ENCODE results near the gene GPR35.

DNA sequence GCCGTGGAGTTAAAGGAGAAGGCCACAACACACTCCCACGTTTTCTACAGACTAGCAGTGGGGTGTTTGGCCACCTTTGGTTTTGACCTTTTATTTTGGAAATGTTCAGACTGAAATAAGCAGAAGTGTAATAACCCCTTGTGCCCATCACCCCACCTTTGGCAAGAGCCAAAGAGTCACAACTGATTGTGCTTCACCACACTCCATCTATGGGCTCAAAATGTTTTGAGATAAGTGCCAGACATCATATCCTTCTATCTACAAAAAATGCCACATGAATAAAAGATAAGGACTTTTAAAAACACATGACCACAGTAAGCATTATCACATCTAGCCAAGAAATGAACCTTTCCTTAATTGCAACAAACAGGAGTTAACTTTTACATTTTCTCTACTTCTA is 9.9 kb upstream of the GPR35 start:
- TF ChIP-seq, protein P1, sequence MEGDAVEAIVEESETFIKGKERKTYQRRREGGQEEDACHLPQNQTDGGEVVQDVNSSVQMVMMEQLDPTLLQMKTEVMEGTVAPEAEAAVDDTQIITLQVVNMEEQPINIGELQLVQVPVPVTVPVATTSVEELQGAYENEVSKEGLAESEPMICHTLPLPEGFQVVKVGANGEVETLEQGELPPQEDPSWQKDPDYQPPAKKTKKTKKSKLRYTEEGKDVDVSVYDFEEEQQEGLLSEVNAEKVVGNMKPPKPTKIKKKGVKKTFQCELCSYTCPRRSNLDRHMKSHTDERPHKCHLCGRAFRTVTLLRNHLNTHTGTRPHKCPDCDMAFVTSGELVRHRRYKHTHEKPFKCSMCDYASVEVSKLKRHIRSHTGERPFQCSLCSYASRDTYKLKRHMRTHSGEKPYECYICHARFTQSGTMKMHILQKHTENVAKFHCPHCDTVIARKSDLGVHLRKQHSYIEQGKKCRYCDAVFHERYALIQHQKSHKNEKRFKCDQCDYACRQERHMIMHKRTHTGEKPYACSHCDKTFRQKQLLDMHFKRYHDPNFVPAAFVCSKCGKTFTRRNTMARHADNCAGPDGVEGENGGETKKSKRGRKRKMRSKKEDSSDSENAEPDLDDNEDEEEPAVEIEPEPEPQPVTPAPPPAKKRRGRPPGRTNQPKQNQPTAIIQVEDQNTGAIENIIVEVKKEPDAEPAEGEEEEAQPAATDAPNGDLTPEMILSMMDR (conservative IDR thresholded peaks at IDR 0.05) = no peak
- TF ChIP-seq ZFX (IDR thresholded peaks at IDR 0.05) = no peak
